Measurements from ENCODE around the gene LRIG1.

DNA sequence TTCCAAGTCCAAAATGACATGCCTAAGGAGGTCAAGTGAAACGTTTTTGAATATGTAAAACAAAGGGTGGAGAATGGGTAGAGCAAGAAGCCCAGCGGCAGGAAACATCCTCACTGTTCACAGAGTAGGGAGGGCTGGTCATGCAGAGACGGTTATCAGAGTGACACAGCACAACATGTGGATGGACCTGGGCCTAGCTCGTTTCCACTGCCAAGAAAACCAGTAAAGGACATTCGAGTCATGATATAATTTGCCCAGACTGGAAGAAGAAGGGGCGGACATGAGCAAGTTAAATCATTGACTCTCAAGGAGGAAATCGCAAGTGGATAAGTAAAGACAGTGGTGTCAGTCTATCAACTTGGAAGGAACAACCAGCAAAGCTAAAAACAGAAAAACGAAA lies 89.3 kb downstream of the LRIG1 start:
- TF ChIP-seq POLR2A (IDR thresholded peaks at IDR 0.05; ENCODE audit: low read depth, low read length) (no peak), POLR2AphosphoS5 (IDR thresholded peaks at IDR 0.05; ENCODE audit: low read depth, low read length) (no peak)

Measured in GM12892 (cell line).